HEK293T (cell line): Measurements from ENCODE around the gene HJURP.

Experiments
- CTCF ChIA-PET: fragments of 350-600 bp; formaldehyde crosslinking; extraction: SDS; loops from one replicate; lab custom pipeline; 2021; ENCODE audit warnings: antibody characterized with exemption, inconsistent platforms; lab: Yijun Ruan, JAX
- POLR2A ChIA-PET: fragments of 350-600 bp; formaldehyde crosslinking; extraction: SDS; loops from one replicate; lab custom pipeline; 2020; ENCODE audit warnings: antibody characterized with exemption, inconsistent platforms; lab: Yijun Ruan, JAX
- DNase-seq: peaks from one replicate; pipeline ENCODE4 v3.0.0; 2012; ENCODE audit warnings: mixed read lengths; ENCODE audit errors: extremely low spot score
- ARNT ChIP-seq: fragments of 450-650 bp; IDR thresholded peaks from 2 replicates; pipeline ENCODE4 v1.6.1; 2017; ENCODE audit warnings: mild to moderate bottlenecking
- BHLHE40 ChIP-seq: fragments of 450-650 bp; IDR thresholded peaks from 2 replicates; pipeline ENCODE4 v1.6.1; 2016; ENCODE audit warnings: mild to moderate bottlenecking, moderate library complexity, borderline replicate concordance
- CTBP1 ChIP-seq: fragments of 450-650 bp; IDR thresholded peaks from 2 replicates; pipeline ENCODE4 v1.6.1; 2016; ENCODE audit warnings: borderline replicate concordance
- ELF4 ChIP-seq: fragments of 450-650 bp; IDR thresholded peaks from 2 replicates; pipeline ENCODE4 v1.6.1; 2017; ENCODE audit warnings: antibody characterized with exemption
- FOXA1 ChIP-seq: fragments of 450-650 bp; IDR thresholded peaks from 2 replicates; pipeline ENCODE4 v1.6.1; 2016; ENCODE audit warnings: mild to moderate bottlenecking
- FOXK2 ChIP-seq: fragments of 450-650 bp; IDR thresholded peaks from 2 replicates; pipeline ENCODE4 v1.6.1; 2016; ENCODE audit warnings: mild to moderate bottlenecking
- FOXM1 ChIP-seq: fragments of 450-650 bp; IDR thresholded peaks from 2 replicates; pipeline ENCODE4 v1.6.1; 2017; ENCODE audit warnings: mild to moderate bottlenecking, borderline replicate concordance
- HDGF ChIP-seq: fragments of 450-650 bp; IDR thresholded peaks from 2 replicates; pipeline ENCODE4 v1.6.1; 2017; ENCODE audit warnings: antibody characterized with exemption, borderline replicate concordance
- L3MBTL2 ChIP-seq: fragments of 450-650 bp; conservative IDR thresholded peaks from 2 replicates; pipeline ENCODE4 v1.6.1; 2016; ENCODE audit warnings: mild to moderate bottlenecking
- LEF1 ChIP-seq: fragments of 450-650 bp; IDR thresholded peaks from 2 replicates; pipeline ENCODE4 v1.6.1; 2017; ENCODE audit warnings: mild to moderate bottlenecking, borderline replicate concordance
- NFRKB ChIP-seq: fragments of 450-650 bp; IDR thresholded peaks from 2 replicates; pipeline ENCODE4 v1.6.1; 2016; ENCODE audit warnings: mild to moderate bottlenecking, moderate library complexity
- SP1 ChIP-seq: fragments of 450-650 bp; IDR thresholded peaks from 2 replicates; pipeline ENCODE4 v1.6.1; 2017
- SUZ12 ChIP-seq: fragments of 450-650 bp; IDR thresholded peaks from 2 replicates; pipeline ENCODE4 v1.6.1; 2016; ENCODE audit warnings: mild to moderate bottlenecking
- TARDBP ChIP-seq: fragments of 450-650 bp; IDR thresholded peaks from 2 replicates; pipeline ENCODE4 v1.6.1; 2016
- ZNF384 ChIP-seq: fragments of 450-650 bp; IDR thresholded peaks from 2 replicates; pipeline ENCODE4 v1.6.1; 2016
- TF ChIP-seq, protein P1 (sequence below): fragments of 450-650 bp; IDR thresholded peaks from 2 replicates; pipeline ENCODE4 v1.6.1; 2016

HJURP gene

GRCh38 chr2:233799087-233799665 lies 55.2 kb downstream of the HJURP start:
- TF ChIP-seq TARDBP, result no peak
- ChIA-PET CTCF (no interaction called here), POLR2A (no interaction called here)
- DNase-seq, result no peak

DNA sequence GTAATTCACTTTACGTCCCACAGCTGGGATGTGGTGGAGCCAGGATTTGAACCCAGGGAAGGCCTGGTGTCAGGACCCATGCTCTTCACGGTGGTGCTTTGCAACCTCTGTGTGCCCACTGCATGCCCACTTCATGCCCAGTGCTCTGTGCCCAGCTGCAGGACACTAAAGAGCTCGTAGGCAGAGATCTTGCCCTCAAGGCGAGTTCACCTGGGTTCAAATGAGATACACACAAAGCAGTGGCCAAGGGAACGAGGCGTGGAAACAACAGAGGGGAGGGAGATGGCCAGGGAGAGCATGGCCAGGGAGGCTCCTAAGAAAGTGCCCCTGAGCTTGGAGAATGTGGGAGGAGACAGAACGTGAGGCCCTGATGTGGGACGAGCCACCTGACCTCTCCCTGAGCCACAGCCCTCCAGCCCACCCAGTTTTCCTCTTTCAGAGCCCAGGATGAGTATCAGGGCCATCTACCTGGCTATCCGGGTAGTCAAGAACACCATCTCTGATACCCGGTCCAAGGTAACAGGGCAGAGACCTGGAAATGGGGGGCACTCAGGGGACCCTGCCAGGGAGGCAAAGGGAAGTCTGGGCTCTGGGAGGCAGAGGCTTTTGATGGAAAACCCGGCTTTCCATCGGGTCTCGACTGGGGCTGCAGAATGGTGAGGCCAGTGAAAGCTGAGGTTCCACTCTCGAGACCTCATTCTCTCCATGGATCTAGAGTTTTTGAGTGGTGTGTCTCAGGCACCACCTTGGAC lies 55.8 kb downstream of the HJURP start:
- CTCF ChIA-PET, result no interaction called here
- no peak for DNase-seq
- no peak for TF ChIP-seq LEF1
- no peak for TF ChIP-seq ARNT
- no peak for TF ChIP-seq HDGF
- no peak for TF ChIP-seq BHLHE40
- TF ChIP-seq SUZ12, result no peak
- POLR2A ChIA-PET, result no interaction called here

DNA sequence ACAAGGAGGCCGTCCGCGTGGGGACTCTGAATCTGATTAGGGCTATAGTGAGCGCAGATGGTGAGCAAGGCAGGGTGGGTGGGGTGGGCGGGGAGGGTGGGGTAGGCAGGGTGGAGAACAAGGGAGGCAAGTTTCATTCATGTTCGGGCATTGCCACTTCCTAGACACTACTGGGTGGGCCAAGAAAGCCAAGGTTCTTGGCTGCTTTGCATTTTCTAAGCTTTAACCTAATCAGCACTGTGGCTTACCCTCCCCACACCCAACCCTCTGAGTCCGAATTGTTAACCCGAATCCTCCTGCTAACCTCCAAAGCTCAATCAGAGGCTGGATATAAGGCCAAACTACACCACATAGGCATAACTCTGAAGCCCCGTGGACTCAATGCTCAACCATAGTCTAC lies 58.1 kb downstream of the HJURP start:
- ChIA-PET POLR2A (no interaction called here), CTCF (no interaction called here)
- TF ChIP-seq FOXM1 (no peak), BHLHE40 (no peak), SP1 (no peak), FOXA1 (no peak), L3MBTL2 (no peak), CTBP1 (no peak), NFRKB (no peak), ARNT (no peak), HDGF (no peak), LEF1 (no peak), SUZ12 (no peak), TARDBP (no peak)
- TF ChIP-seq, protein P1, sequence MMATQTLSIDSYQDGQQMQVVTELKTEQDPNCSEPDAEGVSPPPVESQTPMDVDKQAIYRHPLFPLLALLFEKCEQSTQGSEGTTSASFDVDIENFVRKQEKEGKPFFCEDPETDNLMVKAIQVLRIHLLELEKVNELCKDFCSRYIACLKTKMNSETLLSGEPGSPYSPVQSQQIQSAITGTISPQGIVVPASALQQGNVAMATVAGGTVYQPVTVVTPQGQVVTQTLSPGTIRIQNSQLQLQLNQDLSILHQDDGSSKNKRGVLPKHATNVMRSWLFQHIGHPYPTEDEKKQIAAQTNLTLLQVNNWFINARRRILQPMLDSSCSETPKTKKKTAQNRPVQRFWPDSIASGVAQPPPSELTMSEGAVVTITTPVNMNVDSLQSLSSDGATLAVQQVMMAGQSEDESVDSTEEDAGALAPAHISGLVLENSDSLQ, result no peak
- DNase-seq, result no peak

GRCh38 chr2:233795735-233796171 lies 58.6 kb downstream of the HJURP start:
- POLR2A ChIA-PET, result no interaction called here
- no peak for DNase-seq
- CTCF ChIA-PET, result no interaction called here
- no peak for TF ChIP-seq LEF1
- TF ChIP-seq ZNF384, result no peak
- TF ChIP-seq ARNT, result no peak
- TF ChIP-seq SP1, result no peak
- TF ChIP-seq BHLHE40, result no peak
- TF ChIP-seq TARDBP, result no peak
- TF ChIP-seq, protein P1, result no peak
- no peak for TF ChIP-seq FOXM1
- no peak for TF ChIP-seq ELF4
- TF ChIP-seq FOXK2, result no peak
- no peak for TF ChIP-seq CTBP1
- no peak for TF ChIP-seq FOXA1
- no peak for TF ChIP-seq HDGF

GRCh38 chr2:233794128-233794658 lies 60.1 kb downstream of the HJURP start:
- no peak for TF ChIP-seq L3MBTL2
- no peak for TF ChIP-seq SUZ12
- TF ChIP-seq TARDBP, result no peak
- no peak for TF ChIP-seq CTBP1
- TF ChIP-seq HDGF, result no peak
- CTCF ChIA-PET, result no interaction called here

DNA sequence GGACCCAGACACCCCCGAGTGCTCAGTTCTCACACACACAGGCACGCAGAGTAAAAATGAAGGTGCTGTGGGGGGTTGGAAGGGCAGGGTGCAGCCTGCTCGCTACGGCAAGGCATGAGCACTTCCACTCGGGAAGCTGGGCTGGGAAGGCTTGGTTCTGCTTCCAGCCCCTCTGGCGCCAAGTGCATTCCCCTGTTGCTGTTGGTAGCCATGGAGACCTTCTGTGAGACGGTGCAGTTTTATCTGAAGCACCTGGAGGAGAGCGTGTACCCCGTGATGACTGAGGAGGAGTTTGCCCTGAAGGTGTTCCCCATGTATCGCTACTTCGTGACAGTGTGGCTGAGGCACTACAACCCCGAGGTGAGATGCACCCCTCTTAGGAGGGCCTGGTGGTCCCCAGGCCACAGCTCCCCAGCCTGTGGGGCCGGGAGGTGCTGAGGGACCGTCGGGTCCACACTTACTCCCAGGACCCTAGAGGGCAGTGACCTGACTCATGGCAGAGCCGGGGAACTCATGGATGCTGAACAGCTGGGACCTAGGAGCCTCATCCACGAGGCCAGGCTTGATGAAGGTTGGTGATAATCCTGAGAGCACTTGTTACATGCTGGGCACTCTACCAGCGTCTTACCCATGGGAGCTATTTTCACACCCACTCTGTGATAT lies 60.7 kb downstream of the HJURP start:
- TF ChIP-seq HDGF (no peak), SUZ12 (no peak), FOXA1 (no peak), FOXM1 (no peak), LEF1 (no peak), SP1 (no peak), ZNF384 (no peak), FOXK2 (no peak), ARNT (no peak)
- ChIA-PET CTCF (no interaction called here), POLR2A (no interaction called here)
- DNase-seq, result no peak

More at GRCh38 chr2:233794128-233794658, 60.1 kb downstream of the HJURP start:
- POLR2A ChIA-PET, result no interaction called here
- no peak for DNase-seq
